NOMO-1 treated with DMSO at 0.1 percent for 48 hours (cell line): ENCODE results near the gene CCN2.

Source experiments
- DNase-seq: peaks from one replicate; lab custom pipeline; 2025; ENCODE audit not compliant: unreplicated experiment; lab: John Stamatoyannopoulos, UW

Gene CCN2

DNA sequence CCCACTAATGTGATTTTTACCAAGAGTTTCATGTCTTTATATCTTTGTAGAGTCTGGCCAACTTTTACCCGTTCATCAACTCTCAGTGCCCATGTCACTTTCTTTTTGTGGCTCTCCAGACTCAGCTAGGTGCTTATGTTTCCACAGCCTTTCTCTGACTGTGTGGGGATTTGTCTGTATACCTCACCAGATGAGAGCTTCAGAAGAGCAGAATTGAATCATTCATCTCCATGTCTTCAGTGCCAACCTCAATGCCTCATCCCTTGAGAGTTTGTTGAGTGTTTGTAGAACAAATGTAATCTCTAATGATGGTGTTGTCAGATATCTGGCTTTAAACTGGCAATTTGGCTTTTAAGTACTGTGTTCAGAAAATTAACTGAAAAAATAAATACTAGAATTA lies 16.8 kb upstream of the CCN2 start:
- no peak for DNase-seq

DNA sequence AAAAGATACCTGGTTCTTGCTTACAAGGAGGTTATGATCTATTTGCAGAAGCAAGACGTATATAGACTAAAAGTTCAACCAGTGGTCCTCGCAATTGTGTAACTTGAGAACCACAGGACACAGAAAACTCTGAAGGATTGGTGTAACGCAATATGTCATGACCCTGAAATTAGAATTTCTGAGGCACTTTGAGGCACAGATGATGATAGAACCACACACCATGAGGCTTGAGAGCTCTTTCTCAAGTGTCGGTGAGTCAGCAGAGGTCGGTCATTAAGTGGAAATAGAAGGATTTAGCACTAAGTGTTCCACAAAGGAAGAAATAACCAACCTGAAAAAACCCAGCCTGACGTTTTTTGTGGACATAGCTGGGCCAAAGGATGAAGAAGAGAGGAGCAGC lies 15.3 kb upstream of the CCN2 start:
- peak; percentile 95 for DNase-seq

DNA sequence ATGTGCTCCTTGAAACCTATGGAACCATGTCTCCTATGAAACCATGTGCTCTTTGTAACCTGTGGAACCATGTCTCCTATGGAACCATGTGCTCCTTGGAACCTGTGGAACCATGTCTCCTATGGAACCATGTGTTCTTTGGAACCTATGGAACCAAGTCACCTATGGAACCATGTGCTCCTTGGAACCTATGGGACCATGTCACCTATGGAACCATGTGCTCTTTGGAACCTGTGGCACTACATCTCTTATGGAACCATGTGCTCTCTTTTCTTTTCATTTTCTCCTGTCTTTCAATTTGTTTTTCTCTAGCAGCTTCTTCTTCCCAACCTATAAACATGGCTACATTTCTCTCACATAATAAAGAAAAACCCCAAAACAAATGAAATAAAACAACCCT lies 11.9 kb upstream of the CCN2 start:
- DNase-seq, result no peak

DNA sequence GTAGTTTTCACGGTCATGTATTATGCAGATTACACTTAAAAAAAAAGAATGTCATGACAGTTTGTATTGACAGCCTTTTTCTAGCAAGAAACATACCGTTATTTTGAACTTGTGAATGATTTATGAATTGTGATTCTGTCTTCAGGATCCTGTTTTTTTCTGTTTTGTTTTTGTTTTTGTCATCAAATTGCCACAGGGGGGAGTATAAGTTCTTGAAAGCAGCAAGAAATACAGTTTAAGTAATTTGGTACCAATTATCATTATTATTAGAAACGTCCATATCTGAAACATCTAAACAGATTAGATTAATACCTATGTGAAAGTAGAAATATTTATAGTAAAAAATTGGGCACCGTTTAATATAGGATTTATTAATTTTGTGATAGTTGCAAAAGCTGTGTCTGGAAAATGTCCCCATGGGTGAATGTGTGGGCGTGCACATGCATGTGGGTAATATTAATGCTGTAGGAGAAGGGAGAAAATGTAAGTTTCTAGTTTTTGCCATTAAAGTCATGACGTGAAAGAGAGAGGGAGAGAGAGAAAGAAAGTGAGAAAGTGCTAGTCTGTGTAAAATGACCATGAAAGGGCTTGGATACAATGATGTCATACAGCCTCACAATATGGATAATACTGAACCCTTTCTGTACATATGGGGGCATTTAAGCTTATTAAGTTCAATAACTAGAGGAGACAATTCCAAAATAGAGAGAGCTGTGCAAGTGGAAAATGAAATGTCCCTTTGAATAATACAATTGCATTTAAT lies 9.4 kb upstream of the CCN2 start:
- no peak for DNase-seq

DNA sequence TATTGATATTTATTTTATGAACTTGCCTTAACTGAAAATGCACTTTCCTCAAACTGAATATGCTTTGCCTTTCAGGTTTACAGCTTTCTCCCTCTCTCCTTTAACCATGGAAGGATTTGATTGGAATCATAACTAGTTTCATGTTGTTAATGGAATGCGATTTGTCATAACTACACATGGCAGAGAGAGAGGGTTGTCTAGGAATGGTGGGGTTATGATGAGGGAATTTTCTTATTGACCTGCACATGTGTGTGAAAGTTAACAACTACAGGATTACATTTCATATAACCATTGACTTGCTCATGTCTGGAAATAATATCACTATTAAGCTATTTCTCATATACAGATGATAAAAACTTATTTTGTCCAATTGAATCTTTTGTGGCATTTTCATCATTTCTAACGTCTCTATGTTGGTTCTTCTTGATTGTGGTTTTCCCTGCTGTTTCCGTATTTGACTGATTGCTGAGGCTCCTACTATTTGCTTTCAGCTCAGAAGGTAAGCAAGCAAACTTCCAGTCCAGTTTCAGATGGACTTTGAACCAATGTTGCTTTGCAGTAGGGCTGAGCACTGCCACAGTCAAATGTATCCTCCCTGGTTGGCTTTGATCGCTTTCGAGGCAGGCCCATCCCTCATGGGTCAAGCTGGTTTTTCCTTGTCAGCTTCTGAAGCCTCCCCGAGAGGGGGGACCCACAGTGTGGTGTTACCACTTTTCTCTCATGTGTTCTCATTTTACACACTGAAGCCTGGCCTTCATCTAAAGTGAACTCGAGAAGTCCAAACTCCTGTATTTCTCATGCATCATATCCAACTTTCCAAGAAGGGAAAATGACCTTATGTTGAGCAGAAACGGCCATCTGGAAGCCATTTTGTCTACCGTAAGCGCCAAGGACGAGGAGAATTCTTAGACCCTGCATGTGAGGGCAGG lies 7.6 kb upstream of the CCN2 start:
- no peak for DNase-seq

DNA sequence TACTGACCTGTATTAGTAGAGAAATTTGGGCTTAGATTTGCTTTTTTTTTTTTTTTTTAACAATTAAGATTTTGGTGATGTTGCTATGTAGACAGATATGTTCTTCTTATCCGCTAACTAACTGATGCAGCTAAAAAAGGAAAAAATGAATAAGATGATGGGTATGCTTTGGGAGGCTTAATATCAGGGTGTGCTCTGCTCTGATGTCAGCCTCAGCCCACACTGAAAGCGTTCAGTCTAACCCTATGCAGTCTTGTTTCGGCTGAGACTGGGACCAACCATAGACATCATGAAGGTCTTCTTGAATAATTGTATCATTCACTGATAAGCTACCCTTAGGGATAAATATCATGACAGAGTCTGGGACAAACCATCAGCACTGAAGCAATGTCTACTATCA lies 6.9 kb upstream of the CCN2 start:
- DNase-seq, result no peak

DNA sequence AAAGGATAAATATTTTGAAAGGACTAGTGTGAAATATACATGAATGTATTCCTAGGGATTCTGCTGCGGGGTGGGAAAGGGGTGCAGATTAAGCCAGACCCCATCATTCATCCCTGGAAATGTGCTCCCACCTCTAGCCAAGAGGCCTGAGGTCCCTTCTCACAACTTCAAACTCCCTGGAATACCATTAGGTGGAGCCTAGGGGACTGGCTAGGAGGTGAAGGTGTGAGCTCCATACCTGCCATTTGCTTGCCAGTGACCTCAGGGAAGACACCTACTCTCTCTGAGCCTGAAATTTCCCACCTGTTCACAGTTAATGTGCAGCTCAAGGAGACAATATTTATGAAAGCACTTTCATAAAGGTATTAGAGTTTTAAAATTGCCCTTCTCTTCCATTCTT lies 4.7 kb upstream of the CCN2 start:
- DNase-seq, result no peak

DNA sequence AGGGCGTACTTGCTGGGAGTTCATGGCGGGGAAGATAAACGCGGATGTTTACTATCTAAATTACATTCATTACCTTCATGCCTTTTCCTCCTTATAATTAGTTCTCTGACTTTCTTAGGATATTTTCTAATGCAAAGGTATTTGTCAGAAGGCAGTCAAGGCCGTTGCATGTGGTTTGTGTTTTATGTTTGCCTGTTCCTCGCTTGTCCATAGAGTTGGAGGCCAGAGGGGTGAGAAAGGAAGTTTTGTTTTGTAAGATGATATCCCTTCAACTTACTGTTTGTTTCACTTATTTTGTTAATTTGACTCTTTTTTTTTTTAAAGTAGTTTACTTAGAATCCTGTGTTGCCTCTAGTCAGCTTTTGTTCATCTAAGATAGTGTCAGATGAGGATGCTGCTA lies 4.0 kb upstream of the CCN2 start:
- no peak for DNase-seq

DNA sequence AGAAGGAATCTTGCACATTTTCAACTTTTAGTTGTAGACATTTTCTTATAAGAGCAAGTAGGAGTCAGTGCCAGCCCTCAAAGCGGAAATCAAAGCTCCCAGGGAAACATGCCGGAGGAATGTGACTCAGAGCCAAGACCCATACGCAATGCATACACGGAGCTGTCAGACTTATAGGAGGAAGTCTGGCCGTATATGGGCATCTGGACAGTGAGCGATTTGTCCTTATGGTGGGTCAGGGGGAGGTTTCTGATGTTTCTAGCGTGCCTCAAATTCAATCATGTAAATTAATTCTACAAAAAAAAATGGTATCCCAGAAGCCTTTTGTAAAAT lies 3.6 kb upstream of the CCN2 start:
- peak; percentile 13 for DNase-seq

DNA sequence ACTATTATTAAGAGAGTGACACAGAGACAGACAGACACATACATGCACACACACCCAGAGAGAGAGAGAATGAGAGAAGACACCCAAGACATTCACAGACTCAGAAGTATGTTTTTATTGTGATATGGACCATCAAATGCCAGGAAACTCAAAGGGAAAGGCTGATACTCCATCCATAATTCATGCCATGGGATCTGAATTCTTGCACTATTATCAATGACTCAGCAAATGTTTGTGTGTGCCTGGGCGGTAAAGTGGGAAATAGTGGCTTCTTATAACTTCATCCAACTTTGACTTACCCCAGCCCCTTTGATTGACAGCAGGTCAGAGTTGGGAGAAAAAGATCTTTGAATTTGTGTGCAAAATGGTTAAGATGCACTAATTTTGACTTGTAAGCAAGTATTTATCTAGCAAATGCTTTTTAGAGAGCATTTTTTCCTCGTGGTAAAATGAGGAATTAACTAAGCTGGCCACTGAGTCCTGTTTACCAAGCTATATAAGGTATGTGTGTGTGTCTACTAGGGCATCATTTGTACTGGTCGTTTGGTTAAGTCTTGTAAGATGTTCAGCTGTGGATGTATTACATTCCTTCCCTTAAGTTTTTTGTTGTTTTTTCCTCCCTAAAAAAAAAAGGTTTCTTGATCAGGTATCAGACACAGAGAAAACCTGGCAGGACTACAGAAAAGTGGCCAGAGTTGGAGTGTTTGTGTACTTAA lies 3.0 kb upstream of the CCN2 start:
- DNase-seq, result no peak

DNA sequence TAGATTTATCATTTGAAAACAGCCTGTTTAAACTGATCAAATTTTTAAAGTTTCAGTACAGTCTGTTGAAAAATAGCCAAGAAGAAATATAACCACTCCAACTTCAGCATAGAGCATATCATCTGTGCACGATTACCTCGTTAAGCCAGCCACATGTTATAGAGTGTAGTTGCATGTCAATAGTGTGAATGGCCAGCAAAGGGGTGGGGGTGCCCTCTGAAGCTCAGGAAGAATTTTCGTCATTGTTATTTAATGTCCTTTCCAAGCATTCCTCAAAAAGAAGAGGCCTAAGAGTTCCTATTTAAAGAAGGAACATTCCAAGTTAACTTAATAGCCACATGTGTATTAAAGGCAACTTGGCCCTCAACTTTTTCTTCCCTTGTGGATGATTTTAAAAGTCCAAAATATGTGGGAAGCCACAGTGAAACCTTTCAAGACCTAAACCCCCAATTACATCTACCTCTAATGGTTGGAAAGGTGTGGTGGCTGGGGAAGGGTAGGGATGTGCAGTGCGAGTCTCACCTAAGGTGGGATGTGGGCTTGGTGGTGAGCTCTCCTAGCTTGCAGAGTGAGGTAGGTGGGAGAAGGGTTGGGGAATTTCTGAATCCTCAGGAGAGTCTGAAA lies 1.8 kb upstream of the CCN2 start:
- DNase-seq, result no peak

DNA sequence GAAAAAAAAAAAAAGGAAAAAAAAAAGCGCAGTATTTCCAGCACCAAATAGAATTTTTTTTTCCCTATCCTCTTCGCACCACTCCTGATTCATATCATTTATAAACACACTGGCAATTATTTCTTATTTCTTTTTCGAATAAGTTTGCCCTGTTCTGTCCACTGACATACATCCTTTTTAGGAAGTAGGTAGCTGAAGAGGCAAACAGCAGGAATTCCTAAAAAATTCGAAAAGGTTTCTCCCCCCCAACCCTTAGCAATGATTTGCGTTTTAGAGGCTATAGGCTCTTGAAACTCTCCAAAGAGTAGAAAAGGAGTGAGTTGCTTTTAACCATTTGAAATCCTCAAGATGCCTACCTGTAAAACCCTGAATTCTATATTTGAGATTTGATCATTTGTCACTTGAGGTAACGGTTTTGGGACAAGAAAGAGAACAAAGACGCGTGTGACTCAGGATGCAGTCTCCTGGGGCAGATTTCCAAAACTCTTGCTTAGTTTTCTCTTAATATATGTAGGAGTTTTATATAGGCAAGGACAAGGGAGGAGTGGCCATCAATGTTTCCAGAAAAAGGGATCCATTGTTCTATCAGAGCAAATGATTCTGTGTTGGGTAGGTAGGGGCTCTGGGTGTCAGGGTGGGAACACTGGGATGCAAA lies 531 bp upstream of the CCN2 start:
- no peak for DNase-seq

DNA sequence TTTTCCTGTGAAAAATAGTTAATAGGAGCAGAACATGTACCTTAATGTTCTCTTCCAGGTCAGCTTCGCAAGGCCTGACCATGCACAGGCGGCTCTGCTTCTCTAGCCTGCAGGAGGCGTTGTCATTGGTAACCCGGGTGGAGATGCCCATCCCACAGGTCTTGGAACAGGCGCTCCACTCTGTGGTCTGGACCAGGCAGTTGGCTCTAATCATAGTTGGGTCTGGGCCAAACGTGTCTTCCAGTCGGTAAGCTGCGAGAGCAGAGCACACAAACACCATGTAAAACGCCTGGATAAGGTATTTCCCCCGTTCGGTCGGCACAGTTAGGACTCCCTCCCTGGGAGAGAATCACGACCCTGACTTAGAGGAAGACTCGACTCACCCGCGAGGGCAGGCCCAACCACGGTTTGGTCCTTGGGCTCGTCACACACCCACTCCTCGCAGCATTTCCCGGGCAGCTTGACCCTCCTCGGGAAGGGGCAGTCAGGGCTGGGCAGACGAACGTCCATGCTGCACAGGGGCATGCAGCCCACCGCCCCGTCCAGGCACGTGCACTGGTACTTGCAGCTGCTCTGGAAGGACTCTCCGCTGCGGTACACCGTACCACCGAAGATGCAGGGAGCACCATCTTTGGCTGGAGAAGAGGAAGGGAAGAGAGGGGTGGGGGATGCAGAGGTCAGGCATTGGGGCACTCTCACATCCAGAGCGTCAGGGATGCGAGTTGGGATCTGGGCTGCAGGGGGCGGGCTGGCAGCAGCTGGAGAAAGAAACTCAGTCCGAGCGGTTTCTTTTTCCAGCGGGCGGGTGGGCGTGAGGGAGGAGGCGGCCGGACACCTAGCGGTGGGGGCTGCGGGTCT lies 1.0 kb downstream of the CCN2 start:
- peak; percentile 47 for DNase-seq

DNA sequence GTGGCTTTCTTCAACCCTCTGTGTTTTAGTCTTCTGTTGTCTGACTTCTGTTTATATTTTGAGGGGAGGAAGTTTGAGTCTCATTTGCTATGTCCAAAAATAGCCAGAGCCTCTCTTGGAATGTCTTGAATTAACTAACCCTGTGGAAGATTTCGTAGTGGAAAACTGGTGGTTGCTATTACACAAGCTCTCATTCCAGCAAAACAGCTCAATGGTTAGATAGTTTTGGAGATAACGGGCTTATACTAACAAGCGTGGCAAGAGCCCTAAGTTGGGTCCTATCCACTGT lies 1.6 kb downstream of the CCN2 start:
- DNase-seq, result no peak

DNA sequence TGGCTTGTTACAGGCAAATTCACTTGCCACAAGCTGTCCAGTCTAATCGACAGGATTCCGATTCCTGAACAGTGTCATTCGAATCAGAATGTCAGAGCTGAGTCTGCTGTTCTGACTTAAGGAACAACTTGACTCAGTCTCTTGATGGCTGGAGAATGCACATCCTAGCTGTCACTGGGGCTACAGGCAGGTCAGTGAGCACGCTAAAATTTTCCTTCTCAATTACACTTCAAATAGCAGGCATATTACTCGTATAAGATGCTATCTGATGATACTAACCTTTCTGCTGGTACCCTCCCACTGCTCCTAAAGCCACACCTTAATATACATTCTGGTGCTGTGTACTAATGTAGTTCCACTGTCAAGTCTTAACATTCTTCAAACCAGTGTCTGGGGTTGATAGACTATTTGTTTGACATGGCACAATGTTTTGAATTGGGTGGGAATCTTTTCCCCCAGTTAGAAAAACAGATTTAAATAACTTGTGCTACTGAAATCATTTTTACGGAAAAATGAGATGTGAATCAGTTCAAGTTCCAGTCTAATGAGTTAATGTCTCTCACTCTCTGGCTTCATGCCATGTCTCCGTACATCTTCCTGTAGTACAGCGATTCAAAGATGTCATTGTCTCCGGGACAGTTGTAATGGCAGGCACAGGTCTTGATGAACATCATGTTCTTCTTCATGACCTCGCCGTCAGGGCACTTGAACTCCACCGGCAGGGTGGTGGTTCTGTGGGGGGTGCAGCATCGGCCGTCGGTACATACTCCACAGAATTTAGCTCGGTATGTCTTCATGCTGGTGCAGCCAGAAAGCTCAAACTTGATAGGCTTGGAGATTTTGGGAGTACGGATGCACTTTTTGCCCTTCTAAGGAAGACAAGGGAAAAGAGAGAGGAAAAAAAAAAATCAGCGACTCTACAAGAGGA lies 2.2 kb downstream of the CCN2 start:
- DNase-seq, result no peak

DNA sequence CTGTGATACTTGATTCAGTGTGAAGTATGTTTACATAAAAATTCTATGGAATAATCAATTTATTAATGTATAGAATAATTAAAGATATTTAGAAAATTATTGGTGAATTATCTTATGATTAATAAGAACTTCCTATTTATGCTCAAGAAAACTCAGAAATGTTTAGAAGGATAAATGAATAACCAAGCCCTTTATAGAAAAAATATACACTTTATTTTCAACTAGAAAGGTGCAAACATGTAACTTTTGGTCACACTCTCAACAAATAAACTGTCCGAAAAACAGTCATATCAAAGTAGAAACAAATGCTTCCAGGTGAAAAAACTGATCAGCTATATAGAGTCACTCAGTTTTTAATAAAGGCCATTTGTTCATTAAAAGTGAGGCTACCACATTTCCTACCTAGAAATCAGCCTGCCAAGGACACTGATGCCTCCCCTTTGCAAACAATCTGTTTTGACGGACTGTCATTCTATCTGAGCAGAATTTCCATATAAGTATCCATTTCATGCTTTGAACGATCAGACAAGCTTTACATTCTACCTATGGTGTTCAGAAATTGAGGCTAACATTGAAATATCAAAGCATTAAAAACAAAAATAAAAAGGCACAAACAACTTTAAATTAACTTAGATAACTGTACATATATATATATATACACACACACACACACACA lies 3.0 kb downstream of the CCN2 start:
- DNase-seq, result no peak

DNA sequence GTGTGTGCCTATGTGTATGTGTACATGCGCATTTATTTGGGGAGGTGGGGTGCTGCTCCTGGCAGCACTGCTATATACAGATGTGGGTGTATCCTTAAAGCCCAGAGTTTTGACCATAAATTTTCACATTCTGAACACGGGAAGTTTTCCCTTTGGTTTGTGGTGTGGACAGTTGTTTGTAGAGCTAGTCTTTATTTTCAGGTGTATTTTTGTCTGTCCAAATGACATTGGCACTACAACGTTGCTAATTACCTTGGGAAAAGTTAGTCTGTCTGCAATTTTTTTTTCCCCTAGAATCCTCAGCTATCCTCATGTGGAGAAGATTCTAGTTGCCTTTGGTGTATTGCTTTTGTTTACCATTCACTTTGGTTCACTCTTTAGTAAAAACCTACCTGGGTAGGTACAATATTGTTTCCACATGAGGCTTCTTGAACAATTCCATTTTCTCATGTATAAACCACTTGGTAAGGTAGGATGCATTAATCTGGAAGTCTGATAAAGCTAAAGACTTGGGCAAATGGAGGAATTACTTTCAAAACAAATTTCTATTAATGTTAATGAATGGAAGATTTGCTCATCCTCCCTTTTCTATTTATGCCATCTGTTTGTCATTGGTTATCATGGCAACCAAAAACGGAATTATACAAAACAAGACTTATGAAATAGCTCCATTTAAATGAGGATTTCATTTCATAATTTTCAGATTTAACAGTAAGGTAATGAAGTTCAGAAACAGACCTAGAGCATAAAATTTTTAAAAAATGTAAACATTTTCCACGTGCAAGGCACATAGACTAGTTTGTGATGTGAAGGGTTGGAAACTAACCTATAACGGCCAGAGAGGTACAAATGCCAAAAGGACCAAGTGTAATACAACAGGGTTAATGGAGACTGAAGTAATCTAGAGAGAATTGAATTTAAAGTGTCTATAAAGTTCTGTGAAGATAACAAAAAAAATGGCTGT lies 3.9 kb downstream of the CCN2 start:
- DNase-seq, result no peak
